ENCODE results near the gene PPP2R2D. TPM values are rescaled to one million over a fixed set of nuclear protein-coding genes. Genes with fewer than 3 reads are reported as not detected.
"Not testable (repeated sequence)": the region's sequence is repeated elsewhere in the genome, so short reads cannot be mapped to it uniquely, and the experiment has no call there.

Gene PPP2R2D
- total RNA-seq, 4 donors from 2014 or later = 27.2 to 57.0 (median 44.1) TPM

- no peak for ATAC-seq
- no peaks in the 10 kb centered on the region for H3K27me3 ChIP-seq
- no peak overlapping the region for H3K27ac ChIP-seq
- peaks cover 0 to 14% of the 10 kb centered on the region in 2 donors for H3K36me3 ChIP-seq
- peaks cover 0 to 52% (median 9%) of the 10 kb centered on the region in 3 donors for H3K4me1 ChIP-seq
- TF ChIP-seq, protein P1, sequence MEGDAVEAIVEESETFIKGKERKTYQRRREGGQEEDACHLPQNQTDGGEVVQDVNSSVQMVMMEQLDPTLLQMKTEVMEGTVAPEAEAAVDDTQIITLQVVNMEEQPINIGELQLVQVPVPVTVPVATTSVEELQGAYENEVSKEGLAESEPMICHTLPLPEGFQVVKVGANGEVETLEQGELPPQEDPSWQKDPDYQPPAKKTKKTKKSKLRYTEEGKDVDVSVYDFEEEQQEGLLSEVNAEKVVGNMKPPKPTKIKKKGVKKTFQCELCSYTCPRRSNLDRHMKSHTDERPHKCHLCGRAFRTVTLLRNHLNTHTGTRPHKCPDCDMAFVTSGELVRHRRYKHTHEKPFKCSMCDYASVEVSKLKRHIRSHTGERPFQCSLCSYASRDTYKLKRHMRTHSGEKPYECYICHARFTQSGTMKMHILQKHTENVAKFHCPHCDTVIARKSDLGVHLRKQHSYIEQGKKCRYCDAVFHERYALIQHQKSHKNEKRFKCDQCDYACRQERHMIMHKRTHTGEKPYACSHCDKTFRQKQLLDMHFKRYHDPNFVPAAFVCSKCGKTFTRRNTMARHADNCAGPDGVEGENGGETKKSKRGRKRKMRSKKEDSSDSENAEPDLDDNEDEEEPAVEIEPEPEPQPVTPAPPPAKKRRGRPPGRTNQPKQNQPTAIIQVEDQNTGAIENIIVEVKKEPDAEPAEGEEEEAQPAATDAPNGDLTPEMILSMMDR (IDR thresholded peaks at IDR 0.05) = no peak
- TF ChIP-seq POLR2AphosphoS5 (IDR thresholded peaks at IDR 0.05) = no peak
- no peak for TF ChIP-seq EP300 (IDR thresholded peaks at IDR 0.05)
- no peak for TF ChIP-seq POLR2A (IDR thresholded peaks at IDR 0.05)
- WGBS, 2 donors (ENCODE audit: low coverage in 1 of 2) = 100% methylated on average over 2 to 3 of the region's 3 CpGs
- no peak overlapping the region for H3K4me3 ChIP-seq
- H3K9me3 ChIP-seq = no peaks in the 10 kb centered on the region
Observed at GRCh38 chr10:131912620-131913019, 11.8 kb downstream of the PPP2R2D start.

DNA sequence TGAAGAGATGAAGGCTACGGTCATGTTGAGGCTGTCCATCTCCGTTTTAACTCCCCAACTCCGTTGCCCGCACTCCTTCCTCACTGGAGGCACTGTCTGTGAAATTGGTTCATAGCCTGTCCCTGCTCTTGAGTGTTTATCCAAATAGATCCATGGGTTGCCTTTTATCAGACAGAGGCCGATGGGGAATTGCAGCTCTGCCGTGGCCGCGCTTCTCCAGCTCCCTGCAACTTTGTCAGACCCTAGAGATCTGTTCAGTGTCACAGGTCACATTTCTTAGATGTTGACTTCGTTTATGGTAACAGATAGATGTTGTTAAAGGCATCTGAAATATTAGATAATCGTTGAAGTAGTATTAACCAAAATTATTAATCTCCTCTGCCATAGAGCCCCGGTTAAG is 14.7 kb downstream of the PPP2R2D start:
- no peak overlapping the region for H3K4me3 ChIP-seq
- H3K9me3 ChIP-seq = no peaks in the 10 kb centered on the region
- H3K27me3 ChIP-seq = no peaks in the 10 kb centered on the region
- peaks cover 0 to 25% (median 8%) of the 10 kb centered on the region in 3 donors for H3K4me1 ChIP-seq
- peaks cover 0 to 10% of the 10 kb centered on the region in 2 donors for H3K36me3 ChIP-seq
- ATAC-seq = no peak
- H3K27ac ChIP-seq = no peak overlapping the region
- 74 to 84% methylated on average over 9 to 11 of the region's 11 CpGs for WGBS, 2 donors (ENCODE audit: low coverage in 1 of 2)
- TF ChIP-seq POLR2A (IDR thresholded peaks at IDR 0.05) (no peak), EP300 (IDR thresholded peaks at IDR 0.05) (no peak), POLR2AphosphoS5 (IDR thresholded peaks at IDR 0.05) (no peak)
- TF ChIP-seq, protein P1 (IDR thresholded peaks at IDR 0.05) = no peak

DNA sequence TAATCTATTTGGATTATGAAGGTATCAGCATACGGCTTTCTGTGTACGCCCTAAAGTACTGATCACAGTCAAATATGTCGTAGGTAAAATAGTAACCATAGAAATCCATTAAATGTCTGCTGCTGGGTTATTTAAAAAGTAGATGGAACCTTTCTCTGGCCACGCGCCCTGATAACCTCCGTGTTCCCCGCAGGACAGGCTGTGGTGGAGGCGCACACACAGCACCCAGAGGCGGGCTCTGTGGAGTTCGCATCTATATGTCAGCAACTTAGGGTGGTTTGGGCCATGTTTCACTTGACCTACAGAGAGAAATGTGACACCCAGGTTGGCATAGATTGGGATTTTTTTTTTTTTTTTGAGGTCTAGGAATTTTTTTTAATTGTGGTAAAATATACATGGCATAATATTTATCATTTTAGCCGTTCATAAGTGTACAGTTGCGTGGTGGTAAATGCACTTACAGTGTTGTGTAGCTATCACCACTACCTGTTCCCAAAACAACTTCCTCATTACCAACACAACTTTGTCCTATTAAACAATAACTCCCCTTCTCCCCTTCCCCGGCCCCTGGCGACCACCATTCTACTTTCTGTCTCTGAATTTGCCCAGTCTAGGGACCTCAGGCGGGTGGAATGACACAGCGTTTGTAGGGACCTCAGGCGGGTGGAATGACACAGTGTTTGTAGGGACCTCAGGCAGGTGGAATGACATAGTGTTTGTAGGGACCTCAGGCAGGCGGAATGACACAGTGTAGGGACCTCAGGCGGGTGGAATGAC is 15.4 kb downstream of the PPP2R2D start:
- Histone ChIP-seq H3K4me3 (no peak overlapping the region), H3K27me3 (no peaks in the 10 kb centered on the region), H3K9me3 (no peaks in the 10 kb centered on the region), H3K27ac (no peak overlapping the region), H3K36me3 (peaks cover 0 to 10% of the 10 kb centered on the region in 2 donors), H3K4me1 (peaks cover 0 to 25% (median 1%) of the 10 kb centered on the region in 3 donors)
- 94% methylated on average over 7 to 15 of the region's 19 CpGs for WGBS, 2 donors (ENCODE audit: low coverage in 1 of 2)
- ATAC-seq = no peak
- TF ChIP-seq POLR2A (IDR thresholded peaks at IDR 0.05) = no peak
- TF ChIP-seq EP300 (IDR thresholded peaks at IDR 0.05) = no peak
- TF ChIP-seq POLR2AphosphoS5 (IDR thresholded peaks at IDR 0.05) = no peak
- TF ChIP-seq, protein P1 (IDR thresholded peaks at IDR 0.05) = no peak

- Histone ChIP-seq H3K36me3 (peaks cover 0 to 10% of the 10 kb centered on the region in 2 donors), H3K4me1 (peaks cover 0 to 21% (median 0%) of the 10 kb centered on the region in 3 donors)
- not testable (repeated sequence) for H3K4me3 ChIP-seq, ATAC-seq, H3K9me3 ChIP-seq, H3K27me3 ChIP-seq, H3K27ac ChIP-seq
- WGBS, 2 donors (ENCODE audit: low coverage in 1 of 2) = 75 to 76% methylated on average over 5 to 9 of the region's 11 CpGs
Observed at GRCh38 chr10:131916767-131917160, 16.0 kb downstream of the PPP2R2D start.

DNA sequence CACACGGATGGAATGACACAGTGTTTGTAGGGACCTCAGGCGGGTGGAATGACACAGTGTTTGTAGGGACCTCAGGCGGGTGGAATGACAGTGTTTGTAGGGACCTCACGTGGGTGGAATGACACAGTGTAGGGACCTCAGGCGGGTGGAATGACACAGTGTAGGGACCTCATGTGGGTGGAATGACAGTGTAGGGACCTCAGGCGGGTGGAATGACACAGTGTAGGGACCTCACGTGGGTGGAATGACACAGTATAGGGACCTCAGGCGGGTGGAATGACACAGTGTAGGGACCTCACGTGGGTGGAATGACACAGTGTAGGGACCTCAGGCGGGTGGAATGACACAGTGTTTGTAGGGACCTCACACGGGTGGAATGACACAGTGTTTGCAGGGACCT is 16.7 kb downstream of the PPP2R2D start:
- H3K27me3 ChIP-seq, H3K9me3 ChIP-seq, ATAC-seq, H3K4me3 ChIP-seq, H3K27ac ChIP-seq, H3K36me3 ChIP-seq: not testable (repeated sequence)
- 84 to 90% methylated on average over 7 to 8 of the region's 11 CpGs for WGBS, 2 donors (ENCODE audit: low coverage in 1 of 2)
- H3K4me1 ChIP-seq = peaks cover 0 to 19% (median 0%) of the 10 kb centered on the region in 3 donors

DNA sequence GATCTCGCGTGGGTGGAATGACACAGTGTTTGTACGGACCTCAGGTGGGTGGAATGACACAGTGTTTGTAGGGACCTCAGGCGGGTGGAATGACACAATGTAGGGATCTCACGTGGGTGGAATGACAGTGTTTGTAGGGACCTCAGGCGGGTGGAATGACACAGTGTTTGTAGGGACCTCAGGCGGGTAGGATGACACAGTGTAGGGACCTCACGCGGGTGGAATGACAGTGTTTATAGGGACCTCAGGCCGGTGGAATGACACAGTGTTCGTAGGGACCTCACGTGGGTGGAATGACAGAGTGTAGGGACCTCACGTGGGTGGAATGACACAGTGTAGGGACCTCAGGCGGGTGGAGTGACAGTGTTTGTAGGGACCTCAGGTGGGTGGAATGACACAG is 18.7 kb downstream of the PPP2R2D start:
- ATAC-seq, H3K27ac ChIP-seq, H3K27me3 ChIP-seq, H3K4me3 ChIP-seq, H3K36me3 ChIP-seq, H3K9me3 ChIP-seq: not testable (repeated sequence)
- 81 to 87% methylated on average over 7 to 10 of the region's 14 CpGs for WGBS, 2 donors (ENCODE audit: low coverage in 1 of 2)
- peaks cover 0 to 24% (median 0%) of the 10 kb centered on the region in 3 donors for H3K4me1 ChIP-seq
